GM15510 (cell line): ENCODE results near the gene HNRNPUL1.

Experiments used
- POLR2A ChIP-seq: IDR thresholded peaks from 3 replicates; pipeline ENCODE4 v1.6.1; 2011; ENCODE audit warnings: borderline replicate concordance; ENCODE audit not compliant: insufficient read length; ENCODE audit errors: extremely low read depth

HNRNPUL1 gene

GRCh38 chr19:41253660-41254059 is 10.5 kb upstream of the HNRNPUL1 start:
- no peak for TF ChIP-seq POLR2A

GRCh38 chr19:41255171-41255570 is 9.0 kb upstream of the HNRNPUL1 start:
- TF ChIP-seq POLR2A, result no peak

GRCh38 chr19:41261474-41262190 is 2.5 kb upstream of the HNRNPUL1 start:
- TF ChIP-seq POLR2A, result no peak

DNA sequence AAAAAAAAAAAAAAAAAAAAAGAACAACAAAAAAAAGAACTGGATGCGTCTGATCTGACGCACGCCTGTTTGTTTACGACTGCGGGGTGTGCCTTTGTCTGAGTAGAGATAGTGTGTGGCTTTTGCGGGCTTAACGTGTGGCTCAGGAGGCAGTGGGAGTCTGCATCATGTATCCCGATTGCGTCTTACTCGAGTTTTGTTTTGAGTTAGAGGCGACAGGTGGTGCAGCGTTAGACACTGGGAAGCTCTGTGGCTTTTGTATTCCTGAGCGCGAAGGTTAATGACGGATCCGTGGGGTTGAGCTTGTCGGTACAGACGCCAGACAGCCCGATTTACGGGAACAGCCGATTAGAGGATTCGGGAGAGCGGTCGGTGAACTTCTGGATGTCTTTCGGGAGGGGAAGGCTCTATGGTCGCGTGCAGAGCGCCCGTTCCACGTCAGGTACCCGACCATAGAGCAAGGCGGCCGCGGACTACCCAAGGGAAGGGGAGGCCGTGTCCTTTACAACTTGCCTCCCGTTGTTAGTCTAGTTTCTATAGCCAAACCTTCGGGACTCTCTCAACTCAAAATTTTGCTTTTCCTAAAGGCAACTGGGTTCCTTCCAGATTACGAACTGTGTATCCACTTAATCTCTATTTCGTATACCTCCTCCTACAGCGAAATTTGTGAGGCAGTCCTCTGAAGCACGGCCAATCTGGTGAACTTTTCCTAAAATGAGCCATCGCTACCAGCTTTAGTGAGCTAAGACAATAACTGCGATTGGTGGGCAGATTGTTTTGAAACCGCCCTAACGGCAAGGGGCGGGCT is 926 bp upstream of the HNRNPUL1 start:
- TF ChIP-seq POLR2A, result peak; percentile 51

DNA sequence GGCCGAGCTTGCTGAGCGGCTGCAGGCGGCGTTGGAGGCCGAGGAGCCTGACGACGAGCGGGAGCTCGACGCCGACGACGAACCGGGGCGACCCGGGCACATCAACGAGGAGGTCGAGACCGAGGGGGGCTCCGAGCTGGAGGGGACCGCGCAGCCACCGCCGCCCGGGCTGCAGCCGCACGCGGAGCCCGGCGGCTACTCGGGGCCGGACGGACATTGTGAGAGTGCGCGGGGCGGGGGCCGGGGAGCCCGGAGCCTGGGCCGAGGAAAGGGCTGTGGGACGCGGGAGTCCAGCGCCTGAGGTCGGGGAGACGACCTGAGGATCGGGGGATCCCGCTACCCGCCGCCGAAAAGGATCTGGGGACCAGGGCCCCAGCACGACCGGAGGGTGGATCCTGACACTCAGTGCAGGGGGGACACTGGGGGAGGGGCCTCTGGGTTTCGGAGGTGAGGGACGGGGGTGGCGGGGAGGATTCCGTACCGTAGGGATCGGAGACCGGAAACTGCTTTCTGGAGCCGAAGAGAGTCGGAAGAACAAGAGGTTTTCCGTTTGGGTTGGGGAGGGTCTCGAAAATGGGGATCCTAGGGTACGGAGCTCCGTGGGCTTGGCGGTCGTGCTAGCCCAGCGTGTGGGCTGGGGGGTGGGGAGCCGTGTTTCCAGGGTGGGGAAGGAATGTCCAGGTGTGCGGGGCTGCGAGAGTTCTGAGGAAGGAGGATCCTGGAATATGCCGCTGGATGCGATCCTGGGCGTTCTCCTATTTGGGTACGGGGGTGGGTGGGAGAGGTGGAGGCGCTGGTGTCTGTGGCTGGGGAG is 616 bp downstream of the HNRNPUL1 start:
- TF ChIP-seq POLR2A, result peak; percentile 22

DNA sequence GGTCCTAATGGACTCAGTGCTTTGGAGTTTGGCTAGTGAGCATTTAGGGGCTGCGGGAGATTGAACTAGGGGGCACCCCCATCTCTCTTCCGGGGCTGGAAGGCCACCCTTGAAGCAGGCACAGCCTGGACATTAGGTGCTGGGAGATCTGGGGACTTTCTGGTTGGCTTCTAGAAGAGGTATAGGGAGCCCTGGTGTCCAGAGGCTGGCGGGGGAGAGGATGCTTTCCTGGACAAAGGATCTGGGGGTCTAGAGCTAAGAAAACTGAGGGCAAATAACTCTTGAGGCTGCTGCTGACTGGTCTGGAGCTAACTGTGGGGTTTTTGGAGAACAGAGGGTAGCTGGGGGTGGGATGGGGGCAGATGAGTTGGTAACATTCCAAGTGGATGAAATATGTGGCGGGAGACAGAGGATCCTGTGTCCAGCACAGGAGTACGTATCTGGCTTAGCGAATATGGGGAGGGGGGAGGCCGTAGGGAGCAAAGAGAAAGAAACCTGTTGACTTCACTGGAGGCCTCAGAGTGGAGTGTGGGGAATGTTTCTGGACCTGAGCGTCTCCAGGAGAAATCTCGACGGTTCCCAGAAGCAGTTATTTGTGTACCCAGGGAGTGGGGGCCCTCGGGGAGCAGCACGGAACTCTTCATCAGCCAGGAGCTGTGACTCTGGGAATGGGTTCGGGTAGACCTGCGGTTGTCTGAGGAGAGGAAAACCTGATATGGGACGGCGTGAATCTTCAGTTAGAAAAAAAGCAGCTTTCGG is 1.4 kb downstream of the HNRNPUL1 start:
- no peak for TF ChIP-seq POLR2A

DNA sequence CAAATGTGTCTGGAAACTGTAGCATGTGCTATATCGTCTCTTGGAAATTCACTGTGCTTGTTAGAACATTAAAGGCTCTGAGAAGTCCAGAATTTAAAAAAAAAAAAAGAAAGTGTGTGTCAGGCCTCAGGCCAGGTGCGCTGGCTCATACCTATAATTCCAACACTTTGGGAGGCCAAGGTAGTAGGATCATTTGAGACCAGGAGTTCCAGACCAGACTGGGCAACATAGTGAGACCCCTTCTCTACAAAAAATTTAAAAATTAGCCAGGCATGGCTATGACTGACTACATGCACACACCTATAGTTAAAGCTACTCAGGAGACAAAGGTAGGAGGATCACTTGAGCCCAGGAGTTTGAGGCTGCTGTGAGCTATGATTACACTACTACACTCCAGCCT is 4.9 kb downstream of the HNRNPUL1 start:
- TF ChIP-seq POLR2A, result no peak

DNA sequence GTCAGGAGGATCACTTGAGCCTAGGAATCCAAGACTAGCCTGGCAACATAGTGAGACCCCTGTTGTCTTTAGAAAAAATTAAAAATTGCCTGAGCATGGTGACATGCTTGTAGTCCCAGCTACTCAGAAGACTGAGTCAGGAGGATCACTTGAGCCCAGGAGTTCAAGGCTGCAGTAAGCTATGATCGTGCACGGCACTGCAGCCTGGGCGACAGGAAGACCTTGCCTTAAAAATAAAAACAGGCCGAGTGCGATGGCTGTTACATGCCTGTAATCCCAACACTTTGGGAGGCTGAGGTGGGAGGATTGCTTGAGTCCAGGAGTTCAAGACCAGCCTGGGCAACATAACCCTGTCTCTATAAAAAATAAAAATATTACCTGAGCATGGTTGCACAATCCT is 5.4 kb downstream of the HNRNPUL1 start:
- TF ChIP-seq POLR2A, result no peak

DNA sequence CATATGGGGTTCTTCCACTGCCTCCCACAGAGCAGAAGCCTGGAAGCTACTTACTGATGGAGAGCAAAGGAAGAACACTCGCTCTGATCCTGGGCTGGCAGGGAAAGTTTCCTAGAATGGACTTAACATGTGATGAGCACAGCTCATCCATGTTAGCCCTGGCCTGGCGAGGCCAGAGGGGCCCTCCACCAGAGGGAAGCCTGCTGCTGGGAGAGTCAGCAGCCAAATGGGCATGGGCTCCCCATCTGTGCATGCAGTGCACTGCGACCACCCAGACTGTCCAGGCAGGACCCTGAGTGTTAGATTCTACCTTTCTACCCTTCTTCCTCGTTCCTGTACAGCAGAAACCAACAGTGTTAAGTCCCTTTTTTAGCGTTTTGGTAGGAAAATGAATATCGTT is 8.9 kb downstream of the HNRNPUL1 start:
- TF ChIP-seq POLR2A, result no peak

GRCh38 chr19:41274802-41275201 is 10.6 kb downstream of the HNRNPUL1 start:
- TF ChIP-seq POLR2A, result no peak

DNA sequence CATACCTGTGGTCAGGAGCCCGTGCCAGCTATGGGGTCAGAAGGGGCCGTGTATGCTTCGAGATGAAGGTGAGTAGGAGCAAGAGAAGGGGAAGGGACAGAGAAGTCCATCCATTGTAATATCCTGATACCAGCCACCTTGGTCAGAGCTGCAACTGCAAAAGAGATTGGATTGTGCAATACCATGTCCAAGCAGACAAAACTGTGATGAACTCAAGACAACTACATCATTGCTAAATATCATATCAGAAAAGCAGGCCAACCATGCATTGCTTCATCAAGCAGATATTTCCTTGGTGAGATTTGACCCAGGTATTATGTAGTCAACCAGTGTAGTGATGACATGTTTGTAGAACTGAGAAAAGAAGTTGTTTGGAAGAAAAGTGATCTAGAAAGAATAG is 12.1 kb downstream of the HNRNPUL1 start:
- no peak for TF ChIP-seq POLR2A

DNA sequence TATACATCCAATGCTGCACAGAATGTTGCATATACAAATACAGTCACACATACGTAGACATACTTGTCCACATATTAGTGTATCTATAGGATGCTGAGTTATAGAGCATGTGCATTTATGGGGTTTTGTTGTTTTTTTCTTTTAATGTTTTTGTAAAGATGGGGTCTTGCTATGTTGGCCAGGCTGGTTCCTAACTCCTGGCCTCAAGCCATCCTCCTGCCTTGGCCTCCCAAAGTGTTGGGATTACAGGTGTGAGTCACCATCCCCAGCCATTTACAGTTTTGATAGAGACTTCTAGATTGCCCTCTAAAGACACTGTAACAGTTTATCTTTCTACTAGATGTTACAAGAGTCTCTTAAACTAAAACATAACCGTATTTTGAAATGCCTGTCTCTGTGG is 14.3 kb downstream of the HNRNPUL1 start:
- no peak for TF ChIP-seq POLR2A

- TF ChIP-seq POLR2A, result no peak
Measured at GRCh38 chr19:41288673-41289530, 24.7 kb downstream of the HNRNPUL1 start.

DNA sequence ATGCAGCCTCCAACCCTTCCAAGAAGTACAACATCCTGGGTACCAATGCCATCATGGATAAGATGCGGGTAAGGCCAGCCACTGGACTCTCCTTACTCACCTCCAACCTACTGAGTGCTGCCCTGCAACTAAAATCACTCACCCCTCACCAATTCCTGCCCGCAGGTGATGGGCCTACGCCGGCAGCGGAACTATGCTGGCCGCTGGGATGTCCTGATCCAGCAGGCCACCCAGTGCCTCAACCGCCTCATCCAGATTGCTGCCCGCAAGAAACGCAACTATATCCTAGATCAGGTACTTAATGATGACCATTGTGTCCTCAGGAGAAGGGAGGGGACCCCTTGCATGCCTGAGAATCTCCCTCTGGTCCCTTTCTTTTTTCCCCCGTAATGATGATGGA is 30.2 kb downstream of the HNRNPUL1 start:
- TF ChIP-seq POLR2A, result no peak
